Measurements from ENCODE around the gene PYDC2.

Gene PYDC2

DNA sequence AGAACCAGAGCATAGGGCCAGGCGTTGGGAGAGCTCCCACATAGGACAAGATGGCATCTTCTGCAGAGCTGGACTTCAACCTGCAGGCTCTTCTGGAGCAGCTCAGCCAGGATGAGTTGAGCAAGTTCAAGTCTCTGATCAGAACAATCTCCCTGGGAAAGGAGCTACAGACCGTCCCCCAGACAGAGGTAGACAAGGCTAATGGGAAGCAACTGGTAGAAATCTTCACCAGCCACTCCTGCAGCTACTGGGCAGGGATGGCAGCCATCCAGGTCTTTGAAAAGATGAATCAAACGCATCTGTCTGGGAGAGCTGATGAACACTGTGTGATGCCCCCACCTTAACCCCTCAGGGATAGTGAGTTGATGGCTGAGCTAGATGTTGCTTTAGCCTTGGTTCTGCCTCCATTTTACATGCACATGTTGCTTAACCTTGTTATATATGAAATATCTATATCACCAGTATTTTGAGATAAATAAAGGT, at the start of gene PYDC2:
PYDC2 (plus strand) TSS at position 51 of the 483 bp plus-strand sequence; CDS start at position 51, 0 bp downstream.
- no peak for DNase-seq

DNA sequence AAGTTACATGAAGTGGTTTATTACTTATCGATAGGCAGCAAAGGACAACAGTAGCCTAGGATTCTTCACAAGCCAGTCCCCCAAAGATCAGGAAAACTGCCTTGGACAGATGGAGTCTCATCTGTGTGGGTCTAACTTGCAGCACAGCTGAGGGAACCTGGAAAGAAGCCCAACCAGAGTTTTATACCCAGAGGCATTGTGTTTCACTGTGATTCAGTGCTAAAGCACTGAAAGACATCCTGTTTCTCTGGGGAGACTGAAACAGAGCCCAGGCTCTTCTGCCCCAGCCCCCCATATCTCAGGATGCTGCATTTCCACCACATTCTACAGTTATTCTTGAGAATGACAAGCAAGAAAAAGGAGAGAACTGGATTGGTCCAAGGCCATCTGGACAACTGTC, 48.2 kb upstream of the PYDC2 start:
- no peak for DNase-seq

DNA sequence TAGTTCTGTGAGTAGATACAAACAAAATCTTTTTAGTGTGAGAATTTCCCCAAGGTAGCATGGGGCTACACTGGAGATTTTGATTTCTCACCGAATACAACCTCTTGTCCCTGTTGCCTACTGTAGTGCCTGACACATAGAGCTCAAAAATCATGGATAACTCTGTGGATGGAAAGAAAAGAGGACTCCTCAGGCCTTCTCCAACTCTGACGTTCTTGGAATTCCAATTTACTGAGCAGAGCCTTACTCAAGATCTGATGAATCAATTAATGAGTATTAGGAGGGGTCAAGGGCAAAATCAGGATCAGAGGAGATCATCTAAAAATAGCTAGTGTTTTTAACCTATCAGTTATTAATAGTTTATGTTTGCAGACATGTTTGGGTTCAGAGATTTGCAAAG, 46.7 kb upstream of the PYDC2 start:
- no peak for DNase-seq

DNA sequence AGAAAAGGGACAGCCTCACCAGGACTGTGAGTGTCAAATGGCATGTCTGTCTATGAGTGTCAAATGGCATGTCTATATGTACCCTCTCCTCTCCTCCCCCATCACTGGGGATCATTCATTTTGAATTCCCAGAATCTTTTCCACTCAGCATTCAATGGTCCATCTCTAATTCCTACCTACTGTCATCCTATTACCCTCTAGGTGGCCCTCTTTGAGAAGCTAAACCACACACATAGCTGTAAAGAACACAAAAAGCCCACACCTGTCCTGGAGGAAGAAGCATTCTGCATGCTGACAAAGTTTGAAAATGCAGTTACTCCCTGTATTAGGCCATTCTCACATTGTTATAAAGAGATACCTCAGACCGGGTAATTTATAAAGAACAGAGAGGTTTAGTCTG, 46.2 kb upstream of the PYDC2 start:
- no peak for DNase-seq

DNA sequence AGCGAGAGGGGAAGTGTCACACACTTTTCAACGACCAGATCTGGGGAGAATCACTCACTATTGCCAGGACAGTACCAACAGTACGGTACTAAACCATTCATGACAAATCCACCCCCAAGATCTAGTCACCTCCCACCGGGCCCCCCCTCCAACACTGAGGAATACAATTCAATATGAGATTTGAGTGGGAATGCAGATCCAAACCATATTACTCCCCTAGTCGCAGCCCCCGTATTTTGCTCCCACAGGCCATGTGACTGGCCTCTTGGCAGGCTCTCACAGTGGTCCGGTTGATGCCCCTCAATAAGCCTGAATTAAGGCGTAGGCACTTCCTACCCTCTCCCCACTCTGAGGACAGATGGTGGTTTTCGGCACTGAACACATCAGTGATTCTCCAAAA, 45.4 kb upstream of the PYDC2 start:
- no peak for DNase-seq

DNA sequence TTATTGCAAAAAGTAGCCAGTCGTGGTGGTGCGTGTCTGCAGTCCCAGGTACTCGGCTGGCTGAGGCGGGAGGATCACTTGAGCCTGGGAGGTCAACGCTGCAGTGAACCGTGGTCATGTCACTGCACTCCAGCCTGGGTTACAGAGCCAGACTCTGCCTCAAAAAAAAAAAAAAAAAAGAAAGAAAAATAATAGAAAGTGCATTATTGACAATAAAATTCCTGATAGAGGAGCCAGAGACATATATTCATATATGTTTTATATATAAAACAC, 43.6 kb upstream of the PYDC2 start:
- DNase-seq, result no peak

DNA sequence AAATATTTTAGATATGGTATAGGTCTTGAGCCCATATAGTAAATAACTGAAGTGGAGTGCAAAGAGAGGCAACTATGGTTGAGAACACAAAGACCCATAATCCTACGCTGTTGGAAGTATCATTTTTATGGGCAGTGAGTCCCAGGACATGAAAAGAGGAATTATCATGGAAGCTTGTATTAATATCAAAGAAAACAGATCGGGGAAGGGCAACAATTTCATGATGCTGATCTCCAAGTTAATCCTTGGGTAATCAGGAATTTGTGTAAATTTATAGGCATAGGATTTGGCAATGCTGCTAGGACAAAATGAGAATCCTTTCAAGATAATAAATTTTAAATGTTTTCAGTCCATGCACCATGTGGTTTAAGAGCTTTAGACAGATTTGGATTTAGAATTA, 40.2 kb upstream of the PYDC2 start:
- peak; percentile 25 for DNase-seq

DNA sequence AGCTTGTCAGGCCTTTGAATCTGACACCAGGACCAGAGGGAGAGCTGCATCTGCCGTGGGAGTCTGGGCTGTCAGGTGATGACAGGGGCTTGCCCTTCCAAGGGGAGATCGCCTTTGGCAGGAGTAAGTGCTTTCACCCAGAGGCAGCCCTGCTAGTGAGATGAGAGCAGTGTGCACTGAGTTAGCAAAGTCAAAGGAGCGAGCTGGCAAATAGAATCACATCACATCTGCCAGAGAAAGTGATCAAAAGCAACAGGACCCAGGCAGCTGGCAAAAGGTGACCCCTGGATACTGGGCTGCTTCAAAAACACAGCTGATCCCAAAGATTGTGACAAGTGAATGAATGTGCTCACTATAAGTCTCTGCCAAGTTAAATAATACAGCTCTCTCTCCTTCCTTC, 36.1 kb upstream of the PYDC2 start:
- DNase-seq, result no peak

DNA sequence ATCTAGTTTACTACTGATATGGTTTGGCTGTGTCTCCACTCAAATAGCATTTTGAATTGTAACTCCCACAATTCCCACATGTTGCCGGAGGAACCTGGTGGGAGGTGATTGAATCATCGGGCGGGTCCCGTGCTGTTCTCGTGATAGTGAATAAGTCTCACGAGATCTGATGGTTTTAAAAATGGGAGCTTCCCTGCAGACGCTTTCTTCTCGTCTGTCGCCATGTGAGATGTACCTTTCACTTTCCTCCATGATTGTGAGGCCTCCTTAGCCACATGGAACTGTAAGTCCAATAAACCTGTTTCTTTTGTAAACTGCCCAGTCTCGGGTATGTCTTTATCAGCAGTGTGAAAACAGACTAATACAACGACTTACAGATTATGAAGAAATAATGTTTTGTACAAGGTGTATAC, 35.6 kb upstream of the PYDC2 start:
- DNase-seq, result no peak

DNA sequence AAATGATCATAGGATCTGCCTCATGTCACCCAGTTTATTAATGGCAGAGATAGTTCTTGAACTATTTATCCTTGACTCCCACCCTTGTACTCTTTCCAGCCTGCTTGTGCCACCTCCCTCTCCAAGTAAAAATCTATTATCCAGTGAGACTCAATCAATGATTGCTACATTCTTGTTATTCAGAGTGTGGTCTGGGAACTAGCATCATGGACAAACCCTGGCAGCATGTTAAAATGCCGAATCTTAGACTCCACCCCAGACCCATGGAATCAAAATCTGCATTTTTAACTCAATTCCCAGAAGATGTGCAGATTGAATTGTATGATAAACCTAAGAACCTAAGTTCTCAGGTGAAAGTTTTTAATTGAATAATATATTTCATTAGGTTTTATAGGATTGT, 34.7 kb upstream of the PYDC2 start:
- DNase-seq, result no peak

DNA sequence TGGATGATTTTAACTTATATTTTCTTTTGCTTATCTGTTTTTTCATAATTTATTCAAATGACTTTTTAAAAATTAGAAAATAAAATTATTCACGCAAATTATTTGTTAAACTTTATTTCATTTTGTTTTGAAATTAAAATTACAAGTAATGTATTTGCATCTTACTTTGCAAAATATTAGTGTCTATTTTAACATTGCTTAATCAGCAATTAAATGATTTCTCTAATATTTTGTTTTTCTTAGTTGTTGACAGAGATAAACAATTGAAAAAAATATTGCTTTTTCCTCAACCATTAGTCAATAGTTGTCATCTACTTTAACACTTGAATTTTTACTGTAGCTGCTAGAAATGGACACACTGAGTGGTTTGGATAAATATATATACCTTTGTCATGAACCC, 32.8 kb upstream of the PYDC2 start:
- DNase-seq, result no peak

DNA sequence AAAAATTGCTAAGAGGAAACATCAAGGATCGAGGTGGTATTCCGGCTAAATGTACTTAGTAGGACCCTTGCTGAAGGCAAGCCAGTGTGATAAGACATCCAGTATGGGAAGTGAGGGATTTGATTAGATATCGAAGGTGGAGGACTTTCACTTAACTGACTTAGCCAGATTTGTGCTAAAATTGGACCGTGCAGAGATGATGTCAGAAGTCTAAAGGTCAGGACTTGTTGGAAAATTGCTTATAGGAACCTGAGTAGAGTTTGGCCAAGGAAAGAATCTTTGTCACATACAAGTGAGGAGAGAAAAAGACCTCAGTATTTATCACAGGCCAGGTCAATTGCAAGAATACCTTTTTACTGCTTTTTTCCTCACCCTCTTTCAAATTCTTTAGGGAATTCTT, 30.9 kb upstream of the PYDC2 start:
- no peak for DNase-seq

DNA sequence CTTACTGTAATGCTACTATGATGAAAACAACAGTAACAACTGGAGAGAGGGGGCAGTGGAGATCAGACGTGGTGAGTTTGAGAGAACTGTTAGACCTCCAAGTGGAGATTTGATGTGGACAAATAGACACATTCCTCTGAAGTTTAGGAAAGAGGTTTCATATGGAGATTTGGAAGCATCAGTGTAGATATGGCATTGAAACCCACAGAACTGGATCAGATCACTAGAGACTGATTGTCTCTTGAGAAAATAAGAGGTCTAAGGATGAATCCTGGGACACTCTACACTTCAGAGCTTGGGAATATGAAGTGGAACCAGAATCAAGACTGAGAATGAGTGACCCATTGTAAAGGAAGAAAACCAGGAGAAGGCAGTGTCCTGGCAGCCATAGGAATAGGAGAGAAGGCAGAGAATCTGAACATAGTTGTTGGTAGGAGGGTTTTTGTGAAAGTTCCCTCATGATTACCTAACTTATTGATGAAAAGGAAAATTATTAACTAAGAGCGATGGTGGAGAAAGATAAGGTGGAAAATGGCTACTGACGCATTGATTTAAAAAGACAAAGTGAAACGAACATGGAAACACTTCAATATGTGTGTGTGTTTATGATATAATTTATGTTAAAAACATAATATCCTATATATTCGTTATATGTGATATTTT, 29.7 kb upstream of the PYDC2 start:
- no peak for DNase-seq

DNA sequence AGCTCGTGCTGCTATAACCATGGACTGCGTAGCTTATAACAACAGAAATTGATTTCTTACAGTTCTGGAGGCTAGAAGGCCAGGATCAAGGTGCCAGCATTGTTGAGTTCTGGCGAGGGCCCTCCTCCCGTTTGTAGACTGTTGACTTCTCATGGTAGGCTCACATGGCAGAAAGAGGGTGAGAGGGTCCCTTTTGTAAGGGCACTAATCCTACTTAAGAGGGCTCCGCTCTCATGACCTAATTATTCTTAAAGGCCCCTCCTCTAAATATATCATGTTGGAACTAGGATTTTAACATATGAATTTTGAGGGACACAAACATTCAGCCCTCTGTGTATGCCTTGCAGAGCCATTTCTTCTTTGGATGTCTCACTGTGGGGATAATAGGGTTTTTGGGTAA, 28.8 kb upstream of the PYDC2 start:
- DNase-seq, result no peak

DNA sequence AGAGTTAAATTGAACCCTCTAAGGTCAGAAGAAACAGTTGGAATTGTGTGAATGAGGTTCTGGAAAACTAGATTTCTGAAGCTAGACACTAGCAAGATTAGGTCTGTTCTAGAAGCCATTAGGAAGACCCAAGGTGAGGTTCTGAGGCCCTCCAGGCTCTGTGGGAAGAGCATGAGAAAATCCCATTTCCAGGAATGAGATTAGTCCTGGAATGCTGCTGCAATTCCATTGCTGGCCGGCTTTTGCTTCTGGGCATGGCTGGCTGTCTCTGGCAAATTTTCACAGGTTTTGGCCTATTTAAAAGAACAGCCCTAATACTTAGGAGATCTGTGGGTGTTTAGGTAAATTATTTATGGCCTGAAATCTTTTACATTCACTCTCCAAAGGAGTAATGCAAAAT, 26.9 kb upstream of the PYDC2 start:
- DNase-seq, result peak; percentile 53

DNA sequence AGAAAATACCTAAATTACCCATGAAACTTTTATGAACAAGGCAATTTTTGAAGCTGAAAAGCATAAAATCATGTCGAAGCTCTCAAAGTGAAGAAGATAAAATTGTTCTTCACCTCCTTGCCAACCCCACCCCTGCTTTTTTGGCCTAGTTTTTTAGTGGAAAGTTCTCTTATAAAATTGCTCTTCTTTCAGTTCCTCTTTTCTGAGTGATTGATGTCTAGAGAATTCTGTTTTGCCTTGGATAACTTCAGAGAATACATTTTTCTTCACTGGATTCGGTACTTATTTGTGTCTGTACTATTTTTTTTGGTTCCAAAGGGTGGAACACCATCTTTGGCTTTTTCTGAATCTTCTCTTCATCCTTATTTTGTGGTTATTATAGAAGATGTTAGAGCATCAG, 25.0 kb upstream of the PYDC2 start:
- no peak for DNase-seq

DNA sequence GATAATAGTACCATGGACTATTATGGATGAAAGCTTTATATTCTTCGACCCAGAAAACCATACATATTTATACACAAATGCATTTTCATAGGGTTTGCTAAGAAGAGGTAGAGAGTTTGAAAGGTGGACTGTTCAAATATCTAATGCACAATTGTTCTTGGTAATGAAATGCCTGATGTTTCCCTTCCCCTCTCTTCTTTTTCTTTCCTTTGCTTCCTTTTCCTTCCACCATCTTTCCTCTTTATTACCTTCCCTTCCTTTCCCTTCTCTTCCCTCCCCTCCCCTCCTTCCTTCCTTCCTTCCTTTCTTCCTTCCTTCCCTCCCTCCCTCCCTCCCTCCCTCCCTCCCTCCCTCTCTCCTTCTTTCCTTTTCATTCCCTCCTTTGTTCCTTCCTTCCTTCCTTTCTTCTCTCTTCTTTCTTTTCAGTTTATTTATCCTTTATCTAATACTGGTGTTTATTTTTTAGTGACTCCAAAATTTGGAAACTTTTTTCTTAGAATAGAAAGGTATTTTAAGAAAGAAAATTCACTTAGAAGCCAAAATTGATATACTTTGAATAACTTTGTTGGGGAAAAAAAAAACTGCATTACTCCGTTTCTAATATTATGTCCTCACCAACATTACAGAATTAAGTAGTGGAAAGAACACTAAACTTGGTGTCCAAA, 22.7 kb upstream of the PYDC2 start:
- no peak for DNase-seq

DNA sequence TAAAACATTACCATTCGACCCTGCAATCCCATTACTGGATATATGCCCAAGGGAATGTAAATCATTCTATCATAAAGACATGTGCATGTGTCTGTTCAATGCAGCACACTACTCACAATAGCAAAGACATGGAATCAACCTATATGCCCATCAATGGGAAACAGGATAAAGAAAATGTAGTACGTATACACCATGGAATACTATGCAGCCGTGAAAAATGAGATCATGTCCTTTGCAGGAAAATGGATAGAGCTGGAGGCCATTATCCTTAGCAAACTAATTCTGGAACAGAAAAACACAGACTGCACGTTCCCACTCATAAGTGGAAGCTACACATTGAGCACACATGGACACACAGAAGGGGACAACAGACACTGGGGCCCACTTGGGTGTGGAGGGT, 20.4 kb upstream of the PYDC2 start:
- no peak for DNase-seq

DNA sequence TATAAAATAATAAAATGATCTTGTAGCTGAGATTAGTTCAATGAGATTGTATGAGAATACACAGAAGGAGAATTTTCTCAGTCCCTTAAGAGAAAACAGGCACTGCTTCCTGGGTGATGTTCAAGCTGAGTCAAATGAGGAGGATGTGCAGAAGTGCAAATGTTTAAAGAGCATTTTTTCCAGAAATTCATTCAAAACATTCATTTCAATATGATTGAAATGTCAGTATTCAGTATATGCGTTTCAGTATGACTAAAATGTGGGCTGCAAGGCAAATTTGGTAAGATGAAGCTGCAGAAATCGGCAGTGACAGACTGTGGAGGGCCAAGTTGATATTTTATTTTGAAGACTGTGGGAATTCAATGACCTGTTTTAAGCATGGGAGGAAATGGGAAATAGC, 19.3 kb upstream of the PYDC2 start:
- no peak for DNase-seq

DNA sequence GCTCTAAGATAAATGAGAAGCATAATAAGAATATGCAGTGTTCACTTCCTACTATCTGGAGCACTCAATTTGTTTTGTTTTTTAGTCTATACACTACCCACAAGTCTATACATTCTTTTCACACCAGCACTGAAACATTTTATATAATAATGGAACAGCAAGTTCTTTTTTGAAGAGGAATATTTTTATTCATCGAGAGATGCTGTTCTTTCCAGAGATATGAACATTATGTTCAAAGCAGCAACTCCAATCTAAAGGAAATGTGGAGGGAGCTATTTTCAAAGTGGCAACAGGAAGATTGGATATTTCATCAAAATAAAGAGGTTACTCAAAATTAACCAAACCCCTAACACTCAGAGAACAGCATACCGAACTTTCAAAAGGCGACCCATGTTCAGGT, 16.4 kb upstream of the PYDC2 start:
- DNase-seq, result no peak

DNA sequence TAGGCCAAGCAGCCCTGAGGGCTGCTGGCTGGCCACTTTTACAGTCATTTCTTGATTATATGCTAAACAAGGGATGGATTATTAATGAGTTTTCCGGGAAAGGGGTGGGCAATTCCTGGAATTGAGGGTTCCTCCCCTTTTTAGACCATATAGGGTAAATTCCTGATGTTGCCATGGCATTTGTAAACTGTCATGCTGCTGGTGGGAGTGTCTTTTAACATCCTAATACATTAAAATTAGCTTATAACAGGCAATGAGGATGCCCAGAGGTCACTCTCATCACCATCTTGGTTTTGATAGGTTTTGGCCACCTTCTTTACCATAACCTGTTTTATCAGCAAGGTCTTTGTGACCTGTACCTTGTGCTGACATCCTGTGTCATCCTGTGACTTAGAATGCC, 11.7 kb upstream of the PYDC2 start:
- DNase-seq, result no peak

DNA sequence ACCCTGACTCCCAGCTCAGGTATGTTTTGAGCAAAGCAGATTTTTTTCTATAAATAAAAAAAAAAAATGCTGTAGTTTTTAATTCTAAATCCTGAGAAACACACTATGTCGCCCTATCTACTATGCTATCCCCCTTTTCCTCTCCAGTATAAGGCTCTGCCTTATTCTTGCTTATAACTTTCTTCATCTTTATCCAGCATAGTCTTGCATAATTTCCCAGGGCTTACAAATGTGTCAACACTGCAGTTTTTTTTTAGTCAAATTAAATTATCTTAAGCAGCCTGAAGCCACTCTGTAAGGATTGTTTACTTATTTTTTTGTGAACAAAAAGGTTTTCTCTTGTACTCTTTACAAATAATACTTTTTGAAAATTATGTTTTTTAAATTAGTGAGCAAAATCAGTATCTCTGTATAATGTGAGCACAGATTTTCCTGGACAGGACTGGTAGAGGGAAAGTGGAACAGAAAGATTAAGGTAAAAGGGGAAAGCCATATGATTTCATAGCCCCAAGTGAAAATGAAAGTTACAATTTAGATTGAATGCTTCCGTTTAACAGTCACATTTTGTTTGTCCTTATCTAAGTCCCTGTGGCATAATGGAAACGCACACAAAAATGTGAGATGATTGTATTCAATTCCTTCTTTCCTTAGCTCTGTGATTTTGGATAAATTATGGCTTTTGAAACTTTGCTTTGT, 5.6 kb upstream of the PYDC2 start:
- no peak for DNase-seq

DNA sequence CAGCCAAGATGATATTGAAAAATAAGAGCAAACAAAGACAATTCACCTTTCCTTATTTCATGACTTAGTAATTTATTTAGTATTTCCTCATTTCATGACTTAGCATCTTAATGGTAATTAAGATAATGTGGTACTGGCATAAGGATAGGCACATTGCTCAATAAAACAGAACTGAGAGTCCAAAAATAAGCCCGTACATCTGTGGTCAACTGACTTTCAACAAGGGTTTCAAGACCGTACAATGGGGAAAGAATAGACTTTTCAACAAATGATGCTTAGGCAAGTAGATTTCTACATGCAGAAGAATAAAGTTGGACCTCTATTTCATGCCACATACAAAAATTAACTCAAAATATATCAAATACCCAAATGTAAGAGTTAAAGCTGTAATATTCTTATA, 603 bp upstream of the PYDC2 start:
- no peak for DNase-seq

DNA sequence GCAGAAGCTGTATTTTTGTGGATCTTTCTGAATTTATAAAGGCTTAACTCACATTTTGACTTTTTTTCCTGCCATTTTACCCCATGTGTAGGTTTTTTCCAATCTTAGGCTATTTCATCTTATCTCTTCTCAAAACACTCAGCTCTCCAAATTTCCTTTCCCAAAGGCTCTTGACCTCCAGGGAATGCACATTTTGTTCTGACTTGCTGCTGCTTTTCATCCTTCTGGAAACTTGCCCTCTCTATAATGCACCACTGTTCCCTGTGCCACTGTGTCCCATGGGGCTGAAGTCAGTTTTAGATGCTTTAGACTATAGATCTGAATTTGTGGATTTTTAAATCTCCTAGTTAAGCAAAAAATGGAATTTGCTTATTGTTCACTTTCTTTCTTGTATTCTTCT, 9.1 kb downstream of the PYDC2 start:
- no peak for DNase-seq

DNA sequence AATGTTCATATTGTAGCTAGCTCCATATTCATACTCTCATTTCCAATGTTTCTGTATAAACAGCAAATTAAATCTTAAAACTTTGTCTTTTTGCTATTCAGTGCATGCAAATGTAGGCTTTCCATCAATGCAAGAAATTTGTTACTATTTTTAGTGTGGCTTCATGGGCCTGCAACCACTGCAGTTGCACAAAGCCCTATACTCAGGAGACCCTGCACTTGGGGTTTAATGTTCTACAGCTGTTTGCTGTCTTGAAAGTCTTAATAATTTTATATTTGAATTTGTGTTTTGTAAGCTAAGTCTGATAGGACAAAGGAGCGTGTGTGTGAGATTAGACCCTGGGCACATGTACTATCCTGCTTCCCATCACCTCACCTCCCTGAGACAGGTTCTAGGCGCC, 9.6 kb downstream of the PYDC2 start:
- DNase-seq, result no peak
